KBM-7 (cell line): ENCODE data around the gene PPM1A.
A peak's percentile ranks its signal among the peaks of the same experiment; 100 is the strongest.

ENCODE experiments used
- DNase-seq: peaks from one replicate; pipeline ENCODE4 v3.0.0-alpha.2; 2015
- in situ Hi-C: fragments of 300-500 bp; cut with MboI; formaldehyde crosslinking; loops from 2 replicates; pipeline ENCODE4 v1.14.3; 2020; ENCODE audit warnings: low sequenced_read_pairs, low pct_unique_long_range_greater_than_20kb, mixed read lengths

Gene PPM1A

DNA sequence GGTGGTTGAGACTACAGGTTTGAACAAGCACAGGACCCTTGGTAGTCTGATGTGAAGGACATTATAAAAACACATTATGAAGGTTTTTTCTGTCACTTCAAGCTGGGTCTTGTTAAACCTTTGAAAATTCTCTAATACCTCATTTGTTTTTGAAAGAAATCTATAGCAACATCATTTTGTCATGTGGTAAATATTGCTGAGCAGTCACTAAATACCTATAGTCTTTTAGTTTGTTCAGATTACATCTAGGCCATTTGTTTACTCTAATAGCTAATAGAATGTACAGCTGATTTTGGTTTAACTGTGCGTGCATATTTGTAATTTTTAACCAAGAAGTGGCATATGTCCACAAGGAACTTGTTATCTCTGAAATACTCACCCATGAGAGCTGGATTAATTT lies 2.9 kb downstream of the PPM1A start:
- DNase-seq: no peak
- in situ Hi-C loops: no loop called here

GRCh38 chr14:60252630-60253029 lies 3.6 kb downstream of the PPM1A start:
- in situ Hi-C loops: no loop called here
- no peak for DNase-seq

GRCh38 chr14:60253649-60254048 lies 4.6 kb downstream of the PPM1A start:
- in situ Hi-C loops: no loop called here
- DNase-seq: no peak

DNA sequence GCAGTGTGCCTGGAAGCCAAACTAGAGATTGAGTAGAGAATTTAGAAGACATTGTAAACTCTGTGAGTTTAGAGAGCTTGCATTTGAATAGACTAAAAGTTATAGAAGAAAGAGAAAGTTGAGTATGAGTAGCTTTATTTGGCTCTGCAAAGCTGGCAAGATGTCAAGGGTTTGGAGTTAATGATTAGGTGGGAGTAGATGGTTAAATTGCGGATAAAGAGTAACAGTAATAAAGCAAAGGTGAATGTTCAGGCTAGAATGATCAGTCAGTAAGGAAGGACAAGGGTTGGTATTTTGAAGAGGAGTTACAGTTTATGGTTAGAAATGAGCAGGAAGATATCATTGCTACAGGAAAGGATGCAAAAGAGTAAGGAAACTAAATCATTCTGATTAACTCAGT lies 5.2 kb downstream of the PPM1A start:
- DNase-seq: no peak
- in situ Hi-C loops: no loop called here

DNA sequence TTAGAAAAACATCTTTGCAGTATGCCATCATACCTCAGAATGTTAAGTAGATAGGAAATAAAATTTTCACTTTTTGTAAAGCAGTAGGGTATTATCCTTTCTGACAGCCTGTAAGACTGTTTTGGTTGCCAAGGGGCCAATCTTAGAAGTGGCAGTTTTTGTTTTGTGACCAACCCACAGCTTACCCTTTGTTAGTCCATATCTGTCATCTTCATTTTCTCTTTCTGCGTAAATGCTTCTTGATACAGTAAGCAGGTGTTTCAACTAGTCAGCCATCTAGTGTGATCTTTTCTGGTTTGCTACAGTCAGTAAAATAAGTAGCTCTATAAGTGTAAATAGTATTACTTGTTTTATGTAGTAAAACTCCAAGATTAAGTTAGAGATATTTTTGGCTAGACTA lies 8.8 kb downstream of the PPM1A start:
- in situ Hi-C loops: no loop called here
- no peak for DNase-seq

DNA sequence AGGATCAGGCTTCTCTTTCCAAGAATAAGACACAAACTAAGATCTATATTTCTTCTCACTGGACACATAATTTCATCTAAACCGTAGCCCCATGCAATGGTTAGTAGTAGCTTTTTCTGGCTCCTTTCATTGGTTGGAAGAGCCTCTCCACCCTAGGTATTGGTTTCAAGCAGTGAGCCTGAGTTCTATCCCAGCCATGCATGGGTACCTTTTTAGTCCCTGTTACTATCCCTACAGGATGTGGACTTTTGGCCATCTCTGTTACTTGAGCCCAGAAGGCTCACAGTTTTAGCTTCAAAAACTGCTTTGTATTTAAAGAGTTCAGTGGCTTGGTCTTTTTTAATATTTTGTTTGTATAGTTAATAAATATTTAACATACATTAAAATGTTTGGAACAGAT lies 16.1 kb downstream of the PPM1A start:
- in situ Hi-C loops: no loop called here

GRCh38 chr14:60266021-60266937 lies 17.3 kb downstream of the PPM1A start:
- in situ Hi-C loops: no loop called here
- peak; percentile 31 for DNase-seq

More for the DNA sequence above, 16.1 kb downstream of the PPM1A start:
- no peak for DNase-seq

DNA sequence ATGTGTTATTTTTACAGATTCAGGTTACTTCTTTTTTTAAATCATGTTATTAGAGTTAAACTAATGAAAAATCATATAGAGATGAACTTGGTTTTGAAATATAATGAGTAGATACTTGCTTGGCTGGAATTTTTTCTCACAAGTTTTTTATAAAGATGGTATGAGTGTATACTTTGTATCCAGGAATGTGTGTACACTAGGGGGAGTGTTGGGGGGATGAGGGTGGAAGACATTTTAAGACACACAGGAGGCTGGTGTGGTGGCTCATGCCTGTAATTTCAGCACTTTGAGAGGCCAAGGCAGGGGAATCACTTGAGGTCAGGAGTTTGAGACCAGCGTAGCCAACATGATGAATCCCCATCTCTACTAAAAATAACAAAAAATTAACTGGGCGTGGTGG lies 23.2 kb downstream of the PPM1A start:
- no peak for DNase-seq
- in situ Hi-C loops: no loop called here

- DNase-seq: no peak
These were observed 24.9 kb downstream of the PPM1A start for GRCh38 chr14:60273956-60274355.

GRCh38 chr14:60274448-60274847 lies 25.4 kb downstream of the PPM1A start:
- in situ Hi-C loops: no loop called here
- no peak for DNase-seq

More at GRCh38 chr14:60273956-60274355, 24.9 kb downstream of the PPM1A start:
- in situ Hi-C loops: no loop called here

DNA sequence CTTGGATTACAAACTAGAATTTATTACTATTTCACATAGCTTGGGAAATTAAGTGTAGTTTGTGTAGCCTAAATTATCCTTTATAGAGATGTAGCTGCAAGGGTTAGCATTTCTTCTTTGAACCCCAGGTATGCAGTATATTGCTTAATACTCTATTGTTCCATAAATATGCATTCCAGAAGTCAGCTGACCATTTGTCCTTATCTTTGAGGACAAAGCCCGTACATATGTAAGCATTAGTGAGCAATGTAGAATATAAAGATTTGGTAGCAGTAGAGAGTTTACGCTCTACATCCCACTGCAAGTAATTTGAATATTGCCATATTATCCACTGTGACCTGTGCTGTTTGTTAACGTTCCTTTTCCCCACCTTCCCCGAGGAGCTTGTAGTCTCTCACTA lies 26.9 kb downstream of the PPM1A start:
- in situ Hi-C loops: no loop called here
- DNase-seq: no peak

- in situ Hi-C loops: no loop called here
- no peak for DNase-seq
These were observed 27.3 kb downstream of the PPM1A start for GRCh38 chr14:60276347-60276746.

- DNase-seq: no peak
- in situ Hi-C loops: no loop called here
These were observed 28.7 kb downstream of the PPM1A start for GRCh38 chr14:60277605-60278190.

- in situ Hi-C loops: no loop called here
These were observed 29.3 kb downstream of the PPM1A start for GRCh38 chr14:60278350-60278749.

DNA sequence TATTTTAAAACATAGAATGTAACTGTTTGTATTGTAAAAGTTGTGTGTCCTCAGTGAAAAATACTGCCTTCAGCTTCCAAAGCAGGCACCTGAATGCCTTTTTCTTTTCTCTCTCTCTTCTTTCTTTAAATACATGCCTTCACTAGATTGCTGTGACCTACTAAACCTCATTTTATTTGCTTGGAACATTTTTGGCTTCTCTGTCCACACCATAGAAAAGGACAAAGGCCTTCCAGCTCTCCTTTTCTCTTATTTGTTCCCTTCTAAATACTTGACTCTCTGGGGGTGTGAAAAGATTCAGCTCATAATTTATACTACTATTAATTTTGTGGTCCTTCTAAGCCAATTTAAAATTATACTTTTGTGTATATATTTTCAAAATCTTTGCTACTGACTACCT lies 38.4 kb downstream of the PPM1A start:
- DNase-seq: no peak
- in situ Hi-C loops: no loop called here

More at GRCh38 chr14:60278350-60278749, 29.3 kb downstream of the PPM1A start:
- DNase-seq: no peak

- in situ Hi-C loops: no loop called here
- no peak for DNase-seq
These were observed 39.3 kb downstream of the PPM1A start for GRCh38 chr14:60288279-60288678.

- DNase-seq: no peak
- in situ Hi-C loops: no loop called here
These were observed 45.5 kb downstream of the PPM1A start for GRCh38 chr14:60294411-60295069.

DNA sequence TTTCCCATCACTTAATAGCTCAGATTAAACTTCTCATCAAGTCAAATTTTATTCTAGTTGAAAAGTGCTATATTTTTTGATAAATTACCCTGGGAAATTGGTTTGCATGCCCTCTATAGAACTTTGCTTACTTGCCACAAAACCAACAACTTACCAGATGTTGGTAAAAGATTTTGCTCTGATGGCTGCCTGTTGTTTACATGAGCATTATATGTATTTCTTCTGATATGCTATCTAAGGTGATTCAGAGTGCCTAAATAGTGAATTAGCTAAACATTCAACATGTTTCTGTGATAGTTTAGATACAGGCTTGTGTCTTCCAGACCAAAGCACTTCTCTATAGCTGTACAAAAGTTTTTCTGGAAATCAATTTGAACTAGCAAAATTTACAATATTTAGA lies 51.0 kb downstream of the PPM1A start:
- in situ Hi-C loops: no loop called here
- no peak for DNase-seq

GRCh38 chr14:60301685-60302084 lies 52.7 kb downstream of the PPM1A start:
- in situ Hi-C loops: no loop called here

GRCh38 chr14:60302663-60303062 lies 53.6 kb downstream of the PPM1A start:
- in situ Hi-C loops: no loop called here
- no peak for DNase-seq

More at GRCh38 chr14:60301685-60302084, 52.7 kb downstream of the PPM1A start:
- DNase-seq: no peak
